ENCODE data around the gene TM9SF1. TPM values are rescaled to one million over a fixed set of nuclear protein-coding genes. Genes with fewer than 3 reads are reported as not detected.

The TM9SF1 gene
- total and polyA plus RNA-seq, 2 of the 13 experiments (the other 11 are each of a cell fraction or from before 2014, with no cell fraction given), result 83.2 to 110 TPM

- TF ChIP-seq ZNF891 (CRISPR knock-in tag; IDR thresholded peaks at IDR 0.05), result peak; percentile 99
- TF ChIP-seq NCOA5 (CRISPR knock-in tag; IDR thresholded peaks at IDR 0.05), result no peak; the same call in 1 of the 2 replicates
- TF ChIP-seq, protein P1, sequence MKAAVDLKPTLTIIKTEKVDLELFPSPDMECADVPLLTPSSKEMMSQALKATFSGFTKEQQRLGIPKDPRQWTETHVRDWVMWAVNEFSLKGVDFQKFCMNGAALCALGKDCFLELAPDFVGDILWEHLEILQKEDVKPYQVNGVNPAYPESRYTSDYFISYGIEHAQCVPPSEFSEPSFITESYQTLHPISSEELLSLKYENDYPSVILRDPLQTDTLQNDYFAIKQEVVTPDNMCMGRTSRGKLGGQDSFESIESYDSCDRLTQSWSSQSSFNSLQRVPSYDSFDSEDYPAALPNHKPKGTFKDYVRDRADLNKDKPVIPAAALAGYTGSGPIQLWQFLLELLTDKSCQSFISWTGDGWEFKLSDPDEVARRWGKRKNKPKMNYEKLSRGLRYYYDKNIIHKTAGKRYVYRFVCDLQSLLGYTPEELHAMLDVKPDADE (CRISPR knock-in tag; IDR thresholded peaks at IDR 0.05), result no peak
- peak; percentile 97 for TF ChIP-seq STAG1 (CRISPR knock-in tag; IDR thresholded peaks at IDR 0.05)
- TF ChIP-seq MTERF4 (CRISPR knock-in tag; IDR thresholded peaks at IDR 0.05), result peak; percentile 84; the same call in 1 of the 2 replicates
- TF ChIP-seq SIN3B (IDR thresholded peaks at IDR 0.05; ENCODE audit: low read length), result no peak
- no peak for TF ChIP-seq MBNL3 (CRISPR knock-in tag; conservative IDR thresholded peaks at IDR 0.05)
- no peak for TF ChIP-seq ZNF496 (CRISPR knock-in tag; IDR thresholded peaks at IDR 0.05; ENCODE audit: insufficient replicate concordance)
- no peak; the same call in 1 of the 2 replicates for TF ChIP-seq ZBTB3 (CRISPR knock-in tag; IDR thresholded peaks at IDR 0.05; ENCODE audit: borderline replicate concordance, low read depth)
- TF ChIP-seq DMTF1 (CRISPR knock-in tag; IDR thresholded peaks at IDR 0.05), result no peak
- TF ChIP-seq KLF16 (CRISPR knock-in tag; IDR thresholded peaks at IDR 0.05), result peak in 1 of 2 experiments; percentile 100; a peak in 2 of 4 replicates
- TF ChIP-seq NAIF1 (CRISPR knock-in tag; IDR thresholded peaks at IDR 0.05; ENCODE audit: borderline replicate concordance), result peak; percentile 96
- TF ChIP-seq ZNF792 (CRISPR knock-in tag; IDR thresholded peaks at IDR 0.05), result peak; percentile 100
- peak; percentile 97 for TF ChIP-seq RAD51 (IDR thresholded peaks at IDR 0.05; ENCODE audit: borderline replicate concordance)
- TF ChIP-seq REL (CRISPR knock-in tag; conservative IDR thresholded peaks at IDR 0.05), result peak; percentile 70; the same call in 1 of the 2 replicates
- TF ChIP-seq MBD4 (IDR thresholded peaks at IDR 0.05; ENCODE audit: borderline replicate concordance, low read length), result no peak
- TF ChIP-seq TOPORS (CRISPR knock-in tag; IDR thresholded peaks at IDR 0.05), result peak; percentile 28; the same call in 1 of the 2 replicates
- TF ChIP-seq ELF3 (CRISPR knock-in tag; IDR thresholded peaks at IDR 0.05), result peak; percentile 99
- TF ChIP-seq TAF1 (CRISPR knock-in tag; IDR thresholded peaks at IDR 0.05), result peak; percentile 81
- TF ChIP-seq, protein P2, sequence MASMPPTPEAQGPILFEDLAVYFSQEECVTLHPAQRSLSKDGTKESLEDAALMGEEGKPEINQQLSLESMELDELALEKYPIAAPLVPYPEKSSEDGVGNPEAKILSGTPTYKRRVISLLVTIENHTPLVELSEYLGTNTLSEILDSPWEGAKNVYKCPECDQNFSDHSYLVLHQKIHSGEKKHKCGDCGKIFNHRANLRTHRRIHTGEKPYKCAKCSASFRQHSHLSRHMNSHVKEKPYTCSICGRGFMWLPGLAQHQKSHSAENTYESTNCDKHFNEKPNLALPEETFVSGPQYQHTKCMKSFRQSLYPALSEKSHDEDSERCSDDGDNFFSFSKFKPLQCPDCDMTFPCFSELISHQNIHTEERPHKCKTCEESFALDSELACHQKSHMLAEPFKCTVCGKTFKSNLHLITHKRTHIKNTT (CRISPR knock-in tag; IDR thresholded peaks at IDR 0.05), result 0 out of 2 replicates have a peak, but pooled peaks have one; percentile 6
Measured at GRCh38 chr14:24160850-24161804, 34.1 kb downstream of the TM9SF1 start, which contains the start of gene IRF9 (continued).
